PC-3 (cell line): Measurements from ENCODE around the gene ST3GAL3.

Experiments used
- CTCF ChIP-seq: fragments of 300-600 bp; sonication (generic); conservative IDR thresholded peaks from 2 replicates; pipeline ENCODE4 v1.5.1; 2017; ENCODE audit warnings: antibody characterized with exemption, low read depth, mild to moderate bottlenecking, low read length
- EZH2 ChIP-seq: fragments of 300-600 bp; sonication (generic); IDR thresholded peaks from one replicate; pipeline ENCODE4 v1.6.1; 2017; ENCODE audit warnings: antibody characterized with exemption, mild to moderate bottlenecking, low read length; ENCODE audit not compliant: unreplicated experiment
- EZH2phosphoT487 ChIP-seq: fragments of 300-600 bp; sonication (generic); IDR thresholded peaks from 2 replicates; pipeline ENCODE4 v1.6.1; 2018; ENCODE audit warnings: mild to moderate bottlenecking, antibody characterized with exemption, low read length, borderline replicate concordance

GRCh38 chr1:43870306-43870705, 163.0 kb downstream of the ST3GAL3 start:
- TF ChIP-seq EZH2: no peak
- no peak for TF ChIP-seq CTCF
- TF ChIP-seq EZH2phosphoT487: no peak
